MV-4-11 (cell line): Measurements from ENCODE around the gene ATP1A1.

ENCODE experiments used
- DNase-seq: peaks from one replicate; lab custom pipeline; 2025; lab: John Stamatoyannopoulos, UW

Gene ATP1A1

GRCh38 chr1:116440731-116441130 is 67.7 kb downstream of the ATP1A1 start:
- DNase-seq = no peak

GRCh38 chr1:116445534-116445933 is 72.5 kb downstream of the ATP1A1 start:
- no peak for DNase-seq

GRCh38 chr1:116446686-116447085 is 73.6 kb downstream of the ATP1A1 start:
- no peak for DNase-seq

- no peak for DNase-seq
These were observed 75.8 kb downstream of the ATP1A1 start for GRCh38 chr1:116448785-116449385.

- no peak for DNase-seq
These were observed 76.5 kb downstream of the ATP1A1 start for GRCh38 chr1:116449578-116449977.

GRCh38 chr1:116451702-116452101 is 78.7 kb downstream of the ATP1A1 start:
- DNase-seq = no peak

GRCh38 chr1:116453481-116453880 is 80.4 kb downstream of the ATP1A1 start:
- no peak for DNase-seq

GRCh38 chr1:116453906-116454305 is 80.9 kb downstream of the ATP1A1 start:
- DNase-seq = no peak
